Mammary epithelial cell (primary cell): ENCODE results near the gene UNC13D.

Source experiments
- EZH2 ChIP-seq: IDR thresholded peaks from 2 replicates; pipeline ENCODE4 v1.6.1; 2012; ENCODE audit warnings: low read length, inconsistent platforms, borderline replicate concordance
- TF ChIP-seq, protein P1 (sequence below), 2 donors: IDR thresholded peaks in 1 of 2; conservative IDR thresholded peaks in 1 of 2; 2 replicates each; pipeline ENCODE4 v1.5.1; 2011 to 2012; ENCODE audit warnings: inconsistent platforms in 2 of 2, low read length in 2 of 2, mild to moderate bottlenecking in 2 of 2, control low read depth in 1 of 2, low read depth in 1 of 2; ENCODE audit not compliant: insufficient read depth in 1 of 2; ENCODE audit errors: extremely low read depth in 1 of 2

- TF ChIP-seq EZH2, result no peak
- TF ChIP-seq, protein P1, sequence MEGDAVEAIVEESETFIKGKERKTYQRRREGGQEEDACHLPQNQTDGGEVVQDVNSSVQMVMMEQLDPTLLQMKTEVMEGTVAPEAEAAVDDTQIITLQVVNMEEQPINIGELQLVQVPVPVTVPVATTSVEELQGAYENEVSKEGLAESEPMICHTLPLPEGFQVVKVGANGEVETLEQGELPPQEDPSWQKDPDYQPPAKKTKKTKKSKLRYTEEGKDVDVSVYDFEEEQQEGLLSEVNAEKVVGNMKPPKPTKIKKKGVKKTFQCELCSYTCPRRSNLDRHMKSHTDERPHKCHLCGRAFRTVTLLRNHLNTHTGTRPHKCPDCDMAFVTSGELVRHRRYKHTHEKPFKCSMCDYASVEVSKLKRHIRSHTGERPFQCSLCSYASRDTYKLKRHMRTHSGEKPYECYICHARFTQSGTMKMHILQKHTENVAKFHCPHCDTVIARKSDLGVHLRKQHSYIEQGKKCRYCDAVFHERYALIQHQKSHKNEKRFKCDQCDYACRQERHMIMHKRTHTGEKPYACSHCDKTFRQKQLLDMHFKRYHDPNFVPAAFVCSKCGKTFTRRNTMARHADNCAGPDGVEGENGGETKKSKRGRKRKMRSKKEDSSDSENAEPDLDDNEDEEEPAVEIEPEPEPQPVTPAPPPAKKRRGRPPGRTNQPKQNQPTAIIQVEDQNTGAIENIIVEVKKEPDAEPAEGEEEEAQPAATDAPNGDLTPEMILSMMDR (conservative IDR thresholded peaks at IDR 0.05 in 1 of 2, IDR thresholded peaks at IDR 0.05 in 1 of 2; ENCODE audit: extremely low read depth in 1 of 2, insufficient read depth in 1 of 2, low read depth in 1 of 2, low read length in 2 of 2), result no peak
These were observed 30.2 kb downstream of the UNC13D start for GRCh38 chr17:75814021-75814395.
